22Rv1 (cell line): ENCODE results near the gene IRF7.

ENCODE experiments used
- H3K27ac ChIP-seq: fragments of 450-650 bp; 2 replicates; pipeline ENCODE4 v1.5.1; 2017
- CTCF ChIP-seq: fragments of 450-650 bp; IDR thresholded peaks from 2 replicates; pipeline ENCODE4 v1.5.1; 2017; ENCODE audit warnings: mild to moderate bottlenecking
- ZFX ChIP-seq: fragments of 450-650 bp; IDR thresholded peaks from 2 replicates; pipeline ENCODE4 v1.6.1; 2017; ENCODE audit warnings: antibody characterized with exemption, borderline replicate concordance

The IRF7 gene

GRCh38 chr11:638631-639331 is 23.0 kb upstream of the IRF7 start:
- TF ChIP-seq ZFX (no peak), CTCF (no peak)
- H3K27ac ChIP-seq = peak overlapping the region; percentile 12; the same call in 1 of the 2 replicates

- no peak for TF ChIP-seq CTCF
- no peak for TF ChIP-seq ZFX
- H3K27ac ChIP-seq = peak overlapping the region; percentile 12; the same call in 1 of the 2 replicates
Observed at GRCh38 chr11:637593-638521, 22.1 kb upstream of the IRF7 start.

- H3K27ac ChIP-seq = no peak overlapping the region
- TF ChIP-seq ZFX = no peak
- TF ChIP-seq CTCF = no peak
Observed at GRCh38 chr11:637333-637592, 21.5 kb upstream of the IRF7 start.

- TF ChIP-seq CTCF = no peak
- no peak for TF ChIP-seq ZFX
- H3K27ac ChIP-seq = no peak within 1 kb of the TSS
Observed at GRCh38 chr11:636511-637332, 21.0 kb upstream of the IRF7 start, which contains the start of gene DRD4. TSS of gene DRD4 (plus strand) at chr11:637269. CDS start at chr11:637305, 36 bp downstream.

- H3K27ac ChIP-seq = no peak overlapping the region
Observed at GRCh38 chr11:635945-636510, 20.3 kb upstream of the IRF7 start.

GRCh38 chr11:630871-631270 is 15.1 kb upstream of the IRF7 start:
- TF ChIP-seq ZFX (no peak), CTCF (no peak)
- H3K27ac ChIP-seq = no peak overlapping the region

More at GRCh38 chr11:635945-636510, 20.3 kb upstream of the IRF7 start:
- no peak for TF ChIP-seq ZFX
- TF ChIP-seq CTCF = no peak
